OCI-LY3 (cell line): Measurements from ENCODE around the gene CNTNAP2.

Experiments used
- H2AFZ ChIP-seq: fragments of 200-600, 300-600 bp; shearing (Covaris generic); 2 replicates; pipeline ENCODE4 v1.6.0; 2014; ENCODE audit warnings: antibody characterized with exemption, low read depth, low read length
- H3K27ac ChIP-seq: fragments of 200-600, 300-600 bp; sonication (generic); 2 replicates; pipeline ENCODE4 v1.5.1; 2014; ENCODE audit warnings: mild to moderate bottlenecking, low read length, moderate library complexity, mixed read lengths
- H3K27me3 ChIP-seq: fragments of 200-600, 300-600 bp; sonication (generic); 2 replicates; pipeline ENCODE4 v1.6.1; 2014; ENCODE audit warnings: low read depth, low read length, mixed read lengths
- H3K36me3 ChIP-seq: fragments of 200-600, 300-600 bp; sonication (generic); replicated peaks from 2 replicates; pipeline ENCODE3; 2014; ENCODE audit warnings: low read depth, low read length, mixed read lengths
- H3K4me1 ChIP-seq: fragments of 300-600, 200-600 bp; sonication (generic); 2 replicates; pipeline ENCODE4 v1.6.1; 2014; ENCODE audit warnings: low read length, mixed read lengths
- H3K4me2 ChIP-seq: fragments of 200-600, 300-600 bp; sonication (generic); 2 replicates; pipeline ENCODE4 v1.6.1; 2014; ENCODE audit warnings: low read length, mixed read lengths
- H3K4me3 ChIP-seq: fragments of 300-600, 200-600 bp; sonication (generic); 2 replicates; pipeline ENCODE4 v1.5.1; 2014; ENCODE audit warnings: antibody characterized with exemption, mild to moderate bottlenecking, low read length, moderate library complexity
- H3K79me2 ChIP-seq: fragments of 300-600, 200-600 bp; shearing (Covaris generic); 2 replicates; pipeline ENCODE4 v1.6.1; 2014; ENCODE audit warnings: mild to moderate bottlenecking, low read length, mixed read lengths
- H3K9ac ChIP-seq: fragments of 300-600, 200-600 bp; shearing (Covaris generic); 2 replicates; pipeline ENCODE4 v1.6.0; 2014; ENCODE audit warnings: mild to moderate bottlenecking, low read length, moderate library complexity
- H3K9me3 ChIP-seq: fragments of 200-600, 300-600 bp; shearing (Covaris generic); 2 replicates; pipeline ENCODE4 v1.6.1; 2014; ENCODE audit warnings: low read length, mixed read lengths; ENCODE audit not compliant: insufficient read depth
- H4K20me1 ChIP-seq: fragments of 200-600, 300-600 bp; sonication (generic); 2 replicates; pipeline ENCODE4 v1.6.1; 2016; ENCODE audit warnings: low read length, mixed read lengths; ENCODE audit not compliant: insufficient read depth
- EZH2phosphoT487 ChIP-seq: fragments of 200-600 bp; shearing (Covaris generic); IDR thresholded peaks from 2 replicates; pipeline ENCODE4 v1.6.1; 2018; ENCODE audit warnings: antibody characterized with exemption, mixed run types, low read depth
- TF ChIP-seq, protein P1 (sequence below): fragments of 200-600, 300-600 bp; sonication (generic); IDR thresholded peaks from 2 replicates; pipeline ENCODE4 v1.5.1; 2014; ENCODE audit warnings: antibody characterized with exemption, low read length, low read depth

Gene CNTNAP2

DNA sequence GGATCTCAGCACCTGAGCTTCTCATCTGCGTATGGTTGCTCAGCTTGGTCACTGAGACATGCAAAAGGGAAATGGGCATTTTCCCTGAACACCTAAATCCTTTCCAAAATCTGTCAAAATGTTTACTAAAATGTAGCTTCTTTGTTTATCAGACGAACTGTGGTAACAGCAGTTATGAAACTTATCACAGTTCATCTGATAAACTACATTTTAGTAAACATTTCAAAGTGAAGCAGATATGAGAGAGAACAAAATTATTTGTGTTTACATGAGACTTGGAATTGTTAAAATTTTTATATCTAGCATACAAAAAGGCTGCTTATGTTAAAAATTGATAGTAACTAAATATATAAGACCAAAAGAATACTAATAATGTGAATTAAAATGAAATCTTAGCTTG is 1900.5 kb downstream of the CNTNAP2 start:
- H2AFZ ChIP-seq, result no peak overlapping the region
- H3K27ac ChIP-seq, result no peak overlapping the region
- no peaks in the 10 kb centered on the region for H3K4me1 ChIP-seq
- no peak overlapping the region for H3K9ac ChIP-seq
- H3K9me3 ChIP-seq, result no peaks in the 10 kb centered on the region
- no peak overlapping the region for H3K4me2 ChIP-seq
- no peaks in the 10 kb centered on the region for H3K79me2 ChIP-seq
- H3K27me3 ChIP-seq, result no peaks in the 10 kb centered on the region; the same call in 1 of the 2 replicates
- no peaks in the 10 kb centered on the region for H3K36me3 ChIP-seq
- TF ChIP-seq EZH2phosphoT487, result no peak
- TF ChIP-seq, protein P1, sequence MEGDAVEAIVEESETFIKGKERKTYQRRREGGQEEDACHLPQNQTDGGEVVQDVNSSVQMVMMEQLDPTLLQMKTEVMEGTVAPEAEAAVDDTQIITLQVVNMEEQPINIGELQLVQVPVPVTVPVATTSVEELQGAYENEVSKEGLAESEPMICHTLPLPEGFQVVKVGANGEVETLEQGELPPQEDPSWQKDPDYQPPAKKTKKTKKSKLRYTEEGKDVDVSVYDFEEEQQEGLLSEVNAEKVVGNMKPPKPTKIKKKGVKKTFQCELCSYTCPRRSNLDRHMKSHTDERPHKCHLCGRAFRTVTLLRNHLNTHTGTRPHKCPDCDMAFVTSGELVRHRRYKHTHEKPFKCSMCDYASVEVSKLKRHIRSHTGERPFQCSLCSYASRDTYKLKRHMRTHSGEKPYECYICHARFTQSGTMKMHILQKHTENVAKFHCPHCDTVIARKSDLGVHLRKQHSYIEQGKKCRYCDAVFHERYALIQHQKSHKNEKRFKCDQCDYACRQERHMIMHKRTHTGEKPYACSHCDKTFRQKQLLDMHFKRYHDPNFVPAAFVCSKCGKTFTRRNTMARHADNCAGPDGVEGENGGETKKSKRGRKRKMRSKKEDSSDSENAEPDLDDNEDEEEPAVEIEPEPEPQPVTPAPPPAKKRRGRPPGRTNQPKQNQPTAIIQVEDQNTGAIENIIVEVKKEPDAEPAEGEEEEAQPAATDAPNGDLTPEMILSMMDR, result no peak
- no peak overlapping the region for H3K4me3 ChIP-seq
- H4K20me1 ChIP-seq, result no peaks in the 10 kb centered on the region

DNA sequence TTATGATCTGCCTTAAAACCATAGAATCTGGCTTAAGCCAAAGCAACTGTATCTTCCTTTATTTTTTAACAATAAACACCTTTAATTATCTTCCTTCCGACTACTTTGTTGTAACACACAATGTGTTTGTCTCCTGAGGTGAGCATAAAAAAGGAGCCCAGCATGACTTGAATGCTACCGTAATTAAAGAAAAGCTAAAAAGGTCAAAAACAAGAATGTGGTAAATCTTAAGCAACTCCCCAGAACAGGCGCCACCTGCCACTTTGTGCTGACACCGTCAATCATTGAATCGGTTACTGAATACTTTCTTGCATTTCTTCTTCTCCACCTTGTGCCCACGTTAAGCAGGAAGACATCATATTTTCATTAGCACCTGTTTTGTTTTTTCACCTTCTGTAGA is 1904.1 kb downstream of the CNTNAP2 start:
- Histone ChIP-seq H3K9ac (no peak overlapping the region), H3K27ac (no peak overlapping the region), H4K20me1 (no peaks in the 10 kb centered on the region), H3K36me3 (no peaks in the 10 kb centered on the region), H3K79me2 (no peaks in the 10 kb centered on the region), H3K9me3 (no peaks in the 10 kb centered on the region), H3K4me1 (no peaks in the 10 kb centered on the region), H3K4me3 (no peak overlapping the region), H3K4me2 (no peak overlapping the region), H3K27me3 (no peaks in the 10 kb centered on the region; the same call in 1 of the 2 replicates), H2AFZ (no peak overlapping the region)
- TF ChIP-seq EZH2phosphoT487, result no peak
- TF ChIP-seq, protein P1, result no peak

DNA sequence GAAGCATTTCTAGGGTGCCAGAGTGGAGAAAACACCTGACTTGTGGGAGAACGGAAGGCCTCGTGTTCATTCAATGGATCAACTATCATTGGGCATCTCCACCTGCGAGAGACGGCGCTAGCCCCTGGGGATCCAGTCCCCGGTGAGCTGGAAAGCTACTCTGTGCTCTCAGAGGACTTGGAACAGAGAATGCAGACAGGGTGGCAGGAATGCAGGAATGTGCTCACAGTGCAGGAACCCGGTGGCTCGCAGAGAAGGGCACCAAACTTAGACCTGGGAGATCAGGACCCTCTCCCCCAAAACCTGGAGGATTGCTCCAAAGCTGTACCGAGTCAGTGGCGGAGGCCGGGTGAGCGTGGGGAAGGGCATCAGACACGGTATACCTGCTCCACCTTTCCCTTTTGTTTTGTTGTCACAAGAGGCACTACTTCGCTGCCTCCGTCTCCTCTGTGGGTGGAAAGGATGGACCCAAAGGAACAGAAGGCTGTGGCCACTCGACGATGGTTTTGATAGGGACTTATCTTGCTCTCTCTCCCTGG is 1905.0 kb downstream of the CNTNAP2 start:
- TF ChIP-seq, protein P1, result no peak
- TF ChIP-seq EZH2phosphoT487, result no peak
- Histone ChIP-seq H3K79me2 (no peaks in the 10 kb centered on the region), H3K27me3 (no peaks in the 10 kb centered on the region), H3K4me3 (no peak overlapping the region), H3K27ac (no peak overlapping the region), H2AFZ (no peak overlapping the region), H4K20me1 (no peaks in the 10 kb centered on the region), H3K4me1 (no peaks in the 10 kb centered on the region), H3K9ac (no peak overlapping the region), H3K9me3 (no peaks in the 10 kb centered on the region), H3K36me3 (no peaks in the 10 kb centered on the region), H3K4me2 (no peak overlapping the region)

DNA sequence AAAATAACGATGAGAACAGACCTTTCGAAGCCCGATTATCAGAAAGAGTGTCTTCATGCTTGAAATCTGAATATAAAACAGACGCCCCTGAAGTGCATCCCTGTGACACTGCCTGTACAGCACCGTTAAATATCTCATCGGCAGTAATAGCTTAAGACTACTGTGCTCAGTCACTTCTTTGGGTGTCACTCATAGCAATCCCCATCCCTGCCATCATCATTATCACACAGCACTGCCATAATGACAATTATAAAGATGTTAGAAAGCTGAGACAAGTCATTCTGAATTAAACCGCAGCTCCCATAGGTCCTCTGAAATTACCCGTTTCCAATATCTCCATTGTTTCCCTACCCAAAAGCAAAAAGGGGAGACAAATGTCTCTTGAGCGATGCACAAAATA is 1906.2 kb downstream of the CNTNAP2 start:
- Histone ChIP-seq H3K36me3 (no peaks in the 10 kb centered on the region), H3K4me3 (no peak overlapping the region), H3K4me1 (no peaks in the 10 kb centered on the region), H4K20me1 (no peaks in the 10 kb centered on the region), H2AFZ (no peak overlapping the region), H3K27ac (no peak overlapping the region), H3K27me3 (no peaks in the 10 kb centered on the region), H3K9ac (no peak overlapping the region), H3K9me3 (no peaks in the 10 kb centered on the region), H3K79me2 (no peaks in the 10 kb centered on the region), H3K4me2 (no peak overlapping the region)
- TF ChIP-seq, protein P1, result no peak
- no peak for TF ChIP-seq EZH2phosphoT487
